B cell (primary cell): ENCODE results near the gene VWA3A.

Source experiments
- EZH2 ChIP-seq: IDR thresholded peaks from 2 replicates; pipeline ENCODE4 v1.6.1; 2012; ENCODE audit warnings: borderline replicate concordance, low read depth, mild to moderate bottlenecking, moderate library complexity, low read length; ENCODE audit not compliant: insufficient read depth, poor library complexity, severe bottlenecking
- TF ChIP-seq, protein P1 (sequence below): fragments of 200-600 bp; IDR thresholded peaks from one replicate; pipeline ENCODE4 v1.8.0; 2022; ENCODE audit warnings: antibody characterized with exemption, mild to moderate bottlenecking

DNA sequence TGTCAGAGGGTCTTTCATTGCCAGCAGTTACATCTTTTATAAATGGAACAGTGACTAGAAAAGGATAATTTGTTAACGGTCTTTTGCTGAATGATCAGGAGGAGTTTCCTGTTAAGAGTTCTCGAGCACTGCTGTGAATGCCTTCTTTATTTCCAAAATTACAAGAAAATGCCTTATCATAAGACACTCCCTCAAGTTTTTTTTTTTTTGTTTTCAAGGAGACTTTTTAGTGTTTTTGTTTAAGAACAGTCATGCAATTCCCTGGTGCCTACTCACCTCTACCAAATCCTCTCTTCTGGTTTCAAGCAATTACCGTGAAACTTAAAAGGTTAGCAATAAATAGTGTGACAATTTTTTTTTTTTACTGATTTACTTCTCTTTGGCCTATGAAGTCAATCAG is 19.0 kb upstream of the VWA3A start:
- TF ChIP-seq, protein P1, sequence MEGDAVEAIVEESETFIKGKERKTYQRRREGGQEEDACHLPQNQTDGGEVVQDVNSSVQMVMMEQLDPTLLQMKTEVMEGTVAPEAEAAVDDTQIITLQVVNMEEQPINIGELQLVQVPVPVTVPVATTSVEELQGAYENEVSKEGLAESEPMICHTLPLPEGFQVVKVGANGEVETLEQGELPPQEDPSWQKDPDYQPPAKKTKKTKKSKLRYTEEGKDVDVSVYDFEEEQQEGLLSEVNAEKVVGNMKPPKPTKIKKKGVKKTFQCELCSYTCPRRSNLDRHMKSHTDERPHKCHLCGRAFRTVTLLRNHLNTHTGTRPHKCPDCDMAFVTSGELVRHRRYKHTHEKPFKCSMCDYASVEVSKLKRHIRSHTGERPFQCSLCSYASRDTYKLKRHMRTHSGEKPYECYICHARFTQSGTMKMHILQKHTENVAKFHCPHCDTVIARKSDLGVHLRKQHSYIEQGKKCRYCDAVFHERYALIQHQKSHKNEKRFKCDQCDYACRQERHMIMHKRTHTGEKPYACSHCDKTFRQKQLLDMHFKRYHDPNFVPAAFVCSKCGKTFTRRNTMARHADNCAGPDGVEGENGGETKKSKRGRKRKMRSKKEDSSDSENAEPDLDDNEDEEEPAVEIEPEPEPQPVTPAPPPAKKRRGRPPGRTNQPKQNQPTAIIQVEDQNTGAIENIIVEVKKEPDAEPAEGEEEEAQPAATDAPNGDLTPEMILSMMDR = no peak
- no peak for TF ChIP-seq EZH2
